Measurements from ENCODE around the gene VPS26A.

VPS26A gene

GRCh38 chr10:69104994-69105790 is 18.8 kb upstream of the VPS26A start:
- CTCF ChIA-PET = interaction anchor here (1.0 kb wide), 1 partner anchor 9 kb away, joined by 3 read pairs; no protein-coding TSS in a partner anchor
- no peak overlapping the region for H3K27ac ChIP-seq (ENCODE audit: extremely low read depth, low read depth, low read length)
- no peak overlapping the region for H3K4me3 ChIP-seq (ENCODE audit: low read depth, low read length)
- no peaks in the 10 kb centered on the region for H3K36me3 ChIP-seq (ENCODE audit: control insufficient read depth in 2 of 2, insufficient read depth in 1 of 2, low read length in 2 of 2)
- H3K4me1 ChIP-seq (ENCODE audit: control insufficient read depth, insufficient read depth, low read length) = no peaks in the 10 kb centered on the region
- POLR2A ChIA-PET = interaction anchor here (0.6 kb wide), 1 partner anchor 70 kb away, joined by 3 read pairs; no protein-coding TSS in a partner anchor
- no peaks in the 10 kb centered on the region for H3K9me3 ChIP-seq (ENCODE audit: control insufficient read depth, insufficient read depth, low read depth, low read length)
- TF ChIP-seq ZNF610 (tag by site-specific recombination; IDR thresholded peaks at IDR 0.05; ENCODE audit: borderline replicate concordance) = no peak
- TF ChIP-seq ZNF16 (tag by site-specific recombination; IDR thresholded peaks at IDR 0.05; ENCODE audit: low read depth) = no peak
- TF ChIP-seq ZNF223 (tag by site-specific recombination; IDR thresholded peaks at IDR 0.05) = no peak
- no peak for TF ChIP-seq ZNF184 (tag by site-specific recombination; IDR thresholded peaks at IDR 0.05)
- no peak for TF ChIP-seq ZNF529 (tag by site-specific recombination; IDR thresholded peaks at IDR 0.05; ENCODE audit: insufficient replicate concordance)
- TF ChIP-seq ZNF155 (tag by site-specific recombination; IDR thresholded peaks at IDR 0.05) = no peak

GRCh38 chr10:69107176-69107490 is 16.8 kb upstream of the VPS26A start:
- TF ChIP-seq OVOL3 (tag by site-specific recombination; IDR thresholded peaks at IDR 0.05) (no peak), ZNF423 (tag by site-specific recombination; IDR thresholded peaks at IDR 0.05) (no peak), ZNF19 (tag by site-specific recombination; IDR thresholded peaks at IDR 0.05; ENCODE audit: low read depth) (no peak), ZNF596 (tag by site-specific recombination; IDR thresholded peaks at IDR 0.05) (no peak), ZNF600 (tag by site-specific recombination; IDR thresholded peaks at IDR 0.05) (no peak), ZNF114 (tag by site-specific recombination; IDR thresholded peaks at IDR 0.05) (no peak), ZNF341 (tag by site-specific recombination; IDR thresholded peaks at IDR 0.05; ENCODE audit: low read depth) (no peak), IKZF3 (tag by site-specific recombination; IDR thresholded peaks at IDR 0.05) (no peak), ZNF555 (tag by site-specific recombination; conservative IDR thresholded peaks at IDR 0.05) (no peak), ZNF76 (tag by site-specific recombination; IDR thresholded peaks at IDR 0.05; ENCODE audit: borderline replicate concordance, low read depth) (no peak), ATF2 (tag by site-specific recombination; IDR thresholded peaks at IDR 0.05; ENCODE audit: low read depth) (no peak), ZNF266 (tag by site-specific recombination; IDR thresholded peaks at IDR 0.05; ENCODE audit: low read depth) (no peak), ZBTB48 (tag by site-specific recombination; IDR thresholded peaks at IDR 0.05) (no peak), FEZF1 (tag by site-specific recombination; IDR thresholded peaks at IDR 0.05) (no peak), ZNF354C (tag by site-specific recombination; IDR thresholded peaks at IDR 0.05; ENCODE audit: borderline replicate concordance, low read depth) (no peak), GLIS2 (tag by site-specific recombination; IDR thresholded peaks at IDR 0.05) (no peak), ZNF394 (tag by site-specific recombination; IDR thresholded peaks at IDR 0.05; ENCODE audit: borderline replicate concordance) (no peak), ZNF549 (tag by site-specific recombination; IDR thresholded peaks at IDR 0.05) (no peak)
- Histone ChIP-seq H3K4me3 (ENCODE audit: low read depth, low read length) (no peak overlapping the region), H3K9me3 (ENCODE audit: control insufficient read depth, insufficient read depth, low read depth, low read length) (no peaks in the 10 kb centered on the region), H3K36me3 (ENCODE audit: control insufficient read depth in 2 of 2, insufficient read depth in 1 of 2, low read length in 2 of 2) (no peaks in the 10 kb centered on the region), H3K4me1 (ENCODE audit: control insufficient read depth, insufficient read depth, low read length) (no peaks in the 10 kb centered on the region), H3K27ac (ENCODE audit: extremely low read depth, low read depth, low read length) (no peak overlapping the region)
- CTCF ChIA-PET = no interaction called here
- POLR2A ChIA-PET = no interaction called here
